Measurements from ENCODE around the gene CALML4.
"Not testable (repeated sequence)": the region's sequence is repeated elsewhere in the genome, so short reads cannot be mapped to it uniquely, and the experiment has no call there.

CALML4 gene

GRCh38 chr15:68224546-68225250, 19.6 kb upstream of the CALML4 start:
- DNase-seq (ENCODE audit: low read depth in 3 of 3), result no peak

DNA sequence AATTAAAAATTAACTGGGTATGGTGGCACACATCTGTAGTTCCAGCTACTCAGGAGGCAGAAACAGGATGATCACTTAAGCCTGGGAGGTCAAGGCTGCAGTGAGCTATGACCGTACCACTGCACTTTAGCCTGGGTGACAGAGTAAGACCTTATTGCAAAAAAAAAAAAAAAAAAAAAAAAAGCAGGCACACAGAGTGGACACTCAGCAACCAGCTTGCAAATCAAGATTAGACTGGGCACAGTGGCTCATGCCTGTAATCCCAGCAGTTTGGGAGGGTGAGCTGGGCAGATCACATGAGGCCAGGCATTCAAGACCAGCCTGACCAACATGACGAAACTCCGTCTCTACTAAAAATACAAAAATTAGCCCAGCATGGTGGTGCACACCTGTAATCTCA, 19.0 kb upstream of the CALML4 start:
- no peak for DNase-seq (ENCODE audit: low read depth in 3 of 3)

GRCh38 chr15:68223171-68223570, 18.0 kb upstream of the CALML4 start:
- DNase-seq (ENCODE audit: low read depth in 3 of 3), result no peak

DNA sequence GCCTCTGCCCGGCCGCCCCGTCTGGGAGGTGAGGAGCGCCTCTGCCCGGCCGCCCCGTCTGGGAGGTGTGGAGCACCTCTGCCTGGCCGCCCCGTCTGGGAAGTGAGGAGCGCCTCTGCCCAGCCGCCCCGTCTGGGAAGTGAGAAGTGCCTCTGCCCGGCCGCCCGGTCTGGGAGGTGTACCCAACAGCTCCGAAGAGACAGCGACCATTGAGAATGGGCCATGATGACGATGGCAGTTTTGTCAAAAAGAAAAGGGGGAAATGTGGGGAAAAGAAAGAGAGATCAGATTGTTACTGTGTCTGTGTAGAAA, 17.3 kb upstream of the CALML4 start:
- not testable (repeated sequence) for DNase-seq (ENCODE audit: low read depth in 3 of 3)

DNA sequence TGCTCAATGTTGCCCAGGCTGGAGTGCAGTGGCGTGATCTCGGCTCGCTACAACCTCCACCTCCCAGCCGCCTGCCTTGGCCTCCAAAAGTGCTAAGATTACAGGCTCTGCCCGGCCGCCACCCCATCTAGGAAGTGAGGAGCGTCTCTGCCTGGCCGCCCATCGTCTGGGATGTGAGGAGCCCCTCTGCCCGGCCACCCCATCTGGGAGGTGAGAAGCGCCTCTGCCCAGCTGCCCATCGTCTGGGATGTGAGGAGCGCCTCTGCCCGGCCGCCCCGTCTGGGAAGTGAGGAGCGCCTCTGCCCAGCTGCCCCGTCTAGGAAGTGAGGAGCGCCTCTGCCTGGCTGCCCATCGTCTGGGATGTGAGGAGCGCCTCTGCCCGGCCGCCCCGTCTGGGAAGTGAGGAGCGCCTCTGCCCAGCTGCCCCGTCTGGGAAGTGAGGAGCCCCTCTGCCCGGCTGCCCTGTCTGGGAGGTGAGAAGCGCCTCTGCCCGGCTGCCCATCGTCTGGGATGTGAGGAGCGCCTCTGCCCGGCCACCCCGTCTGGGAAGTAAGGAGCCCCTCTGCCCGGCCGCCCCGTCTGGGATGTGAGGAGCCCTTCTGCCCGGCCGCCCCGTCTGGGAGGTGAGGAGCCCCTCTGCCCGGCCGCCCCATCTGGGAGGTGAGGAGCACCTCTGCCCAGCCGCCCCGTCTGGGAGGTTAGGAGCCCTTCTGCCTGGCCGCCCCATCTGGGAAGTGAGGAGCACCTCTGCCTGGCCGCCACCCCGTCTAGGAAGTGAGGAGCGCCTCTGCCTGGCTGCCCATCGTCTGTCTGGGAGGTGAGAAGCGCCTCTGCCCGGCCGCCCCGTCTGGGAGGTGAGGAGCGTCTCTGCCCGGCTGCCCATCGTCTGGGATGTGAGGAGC, 16.6 kb upstream of the CALML4 start:
- DNase-seq (ENCODE audit: low read depth in 3 of 3), result not testable (repeated sequence)

DNA sequence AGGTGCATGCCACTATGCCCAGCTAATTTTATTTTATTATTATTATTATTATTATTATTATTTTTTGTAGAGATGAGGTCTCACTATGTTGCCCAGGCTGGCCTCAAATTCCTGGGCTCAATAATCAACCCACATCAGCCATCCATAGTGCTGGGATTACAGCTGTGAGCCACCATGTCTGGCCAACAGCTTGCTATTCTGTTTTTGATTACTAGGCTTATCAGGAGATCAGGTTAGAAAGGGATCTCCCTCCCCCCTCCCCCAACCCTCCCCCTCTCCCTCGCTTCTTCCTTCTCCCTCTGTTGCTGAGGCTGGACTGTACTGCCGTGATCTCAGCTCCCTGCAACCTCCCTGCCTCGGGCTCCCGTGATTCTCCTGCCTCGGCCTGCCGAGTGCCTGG, 15.8 kb upstream of the CALML4 start:
- DNase-seq (ENCODE audit: low read depth in 3 of 3), result no peak

GRCh38 chr15:68220489-68220888, 15.4 kb upstream of the CALML4 start:
- DNase-seq (ENCODE audit: low read depth in 3 of 3), result no peak

GRCh38 chr15:68218847-68219798, 14.0 kb upstream of the CALML4 start:
- no peak for DNase-seq (ENCODE audit: low read depth in 3 of 3)

- DNase-seq (ENCODE audit: low read depth in 3 of 3), result no peak
Observed at GRCh38 chr15:68218331-68218730, 13.2 kb upstream of the CALML4 start.

- DNase-seq (ENCODE audit: low read depth in 3 of 3), result no peak
Observed at GRCh38 chr15:68217341-68217740, 12.2 kb upstream of the CALML4 start.

DNA sequence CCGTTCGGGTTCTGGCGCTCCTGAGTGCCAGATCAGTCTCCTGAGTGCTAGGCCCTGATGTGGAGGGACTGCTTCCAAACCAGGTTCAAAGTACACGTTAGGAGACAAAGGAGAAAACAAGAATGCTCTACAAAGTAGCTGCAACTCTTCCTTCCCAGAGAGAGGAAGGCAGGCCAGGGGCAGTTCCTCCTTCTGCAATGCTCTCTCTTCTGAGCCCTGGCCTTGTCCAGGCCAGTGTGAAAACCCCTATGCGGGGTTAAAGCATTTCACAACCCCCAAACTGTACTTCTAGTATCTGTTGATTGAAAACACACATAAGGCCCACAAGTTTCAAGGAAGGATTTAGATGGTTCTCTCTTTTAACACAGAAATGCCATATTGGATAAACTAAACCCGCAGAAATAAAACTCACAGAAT, 9.7 kb upstream of the CALML4 start:
- no peak for DNase-seq (ENCODE audit: low read depth in 3 of 3)

DNA sequence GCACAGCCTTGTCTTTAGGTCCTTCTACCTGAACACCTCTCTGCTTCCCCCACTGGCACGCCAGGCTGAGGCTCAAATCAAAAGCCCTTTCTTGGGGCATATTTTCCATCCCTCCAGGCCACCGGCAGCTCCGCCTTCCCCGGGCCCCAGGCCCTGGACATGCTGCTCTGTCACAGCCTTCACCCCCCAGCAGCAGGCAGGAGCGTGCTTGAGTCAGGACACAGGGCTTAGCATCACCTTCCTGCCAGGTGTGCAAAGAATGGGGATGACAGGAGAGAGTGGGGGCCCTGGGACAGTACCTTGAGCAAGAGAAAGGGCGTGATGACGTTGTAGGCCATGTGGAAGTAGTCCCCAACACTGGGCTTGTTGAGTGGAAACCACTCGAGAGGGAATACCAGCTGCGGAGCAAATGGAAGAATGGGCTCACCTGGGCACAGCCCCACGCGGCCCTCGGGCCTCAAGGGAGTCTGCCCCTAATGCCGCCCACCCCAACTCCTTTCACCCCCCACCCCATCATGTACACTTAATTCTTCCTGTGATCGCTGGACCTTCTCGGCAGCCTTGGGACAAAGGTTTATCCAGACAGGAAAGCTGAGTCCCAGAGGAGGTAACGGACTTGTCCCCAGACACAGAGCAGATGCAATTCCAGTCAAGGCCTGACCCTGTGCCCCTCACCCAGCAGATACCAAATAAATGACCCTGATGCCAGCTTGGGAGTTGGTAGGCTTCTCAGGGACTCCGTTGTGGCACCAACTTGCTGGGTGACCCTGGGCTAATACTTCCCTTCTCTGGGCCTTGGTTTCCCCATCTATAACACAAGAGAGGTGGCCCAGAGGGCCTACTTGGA, 9.1 kb upstream of the CALML4 start:
- DNase-seq (ENCODE audit: low read depth in 3 of 3), result no peak

DNA sequence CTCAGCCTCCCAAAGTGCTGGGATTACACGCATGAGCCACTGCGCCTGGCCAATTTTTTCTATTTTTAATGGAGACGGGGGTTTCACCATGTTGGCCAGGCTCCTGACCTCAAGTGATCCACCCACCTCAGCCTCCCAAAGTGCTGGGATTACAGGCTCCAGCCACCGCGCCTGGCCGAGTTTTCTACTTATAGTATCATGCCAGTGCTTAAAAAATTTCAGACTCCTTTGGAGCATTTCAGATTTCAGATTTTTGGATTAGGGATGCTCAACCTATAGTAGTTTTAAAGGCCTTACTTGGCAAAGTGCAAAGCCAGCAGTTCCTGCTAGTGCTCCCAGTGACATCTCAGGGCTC, 8.3 kb upstream of the CALML4 start:
- not testable (repeated sequence) for DNase-seq (ENCODE audit: low read depth in 3 of 3)

DNA sequence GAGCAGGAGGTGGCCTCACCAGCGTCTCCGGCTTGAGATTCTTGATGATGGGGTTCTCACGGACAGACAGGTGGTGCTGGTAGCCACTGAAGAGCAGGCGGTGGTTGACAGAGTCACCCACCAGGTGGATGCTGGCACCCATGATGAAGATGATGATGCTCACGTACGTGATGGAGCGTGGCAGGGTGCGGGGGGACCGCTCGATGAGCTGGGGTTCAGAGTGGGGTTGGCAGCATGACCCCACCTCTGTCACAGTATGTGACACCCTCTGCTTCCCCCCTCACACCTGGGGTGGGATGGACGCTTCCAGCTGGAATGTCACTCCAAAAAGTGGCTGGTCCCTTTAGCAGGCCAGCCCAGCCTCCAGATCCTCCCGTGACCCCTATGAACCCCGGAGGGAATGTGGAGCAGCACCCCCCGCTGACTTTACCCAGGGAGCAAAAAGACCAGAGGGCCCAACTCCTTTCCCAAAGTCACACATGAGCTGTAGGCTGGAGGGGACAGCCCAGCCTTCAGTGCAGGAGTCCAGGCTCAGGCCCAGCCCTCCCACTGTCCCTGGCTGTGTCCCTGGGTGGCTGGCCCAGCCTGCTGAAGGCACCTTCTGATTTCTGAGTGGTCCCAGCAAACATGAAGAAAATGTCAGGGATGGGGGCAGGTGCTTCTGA, 6.7 kb upstream of the CALML4 start:
- no peak for DNase-seq (ENCODE audit: low read depth in 3 of 3)

DNA sequence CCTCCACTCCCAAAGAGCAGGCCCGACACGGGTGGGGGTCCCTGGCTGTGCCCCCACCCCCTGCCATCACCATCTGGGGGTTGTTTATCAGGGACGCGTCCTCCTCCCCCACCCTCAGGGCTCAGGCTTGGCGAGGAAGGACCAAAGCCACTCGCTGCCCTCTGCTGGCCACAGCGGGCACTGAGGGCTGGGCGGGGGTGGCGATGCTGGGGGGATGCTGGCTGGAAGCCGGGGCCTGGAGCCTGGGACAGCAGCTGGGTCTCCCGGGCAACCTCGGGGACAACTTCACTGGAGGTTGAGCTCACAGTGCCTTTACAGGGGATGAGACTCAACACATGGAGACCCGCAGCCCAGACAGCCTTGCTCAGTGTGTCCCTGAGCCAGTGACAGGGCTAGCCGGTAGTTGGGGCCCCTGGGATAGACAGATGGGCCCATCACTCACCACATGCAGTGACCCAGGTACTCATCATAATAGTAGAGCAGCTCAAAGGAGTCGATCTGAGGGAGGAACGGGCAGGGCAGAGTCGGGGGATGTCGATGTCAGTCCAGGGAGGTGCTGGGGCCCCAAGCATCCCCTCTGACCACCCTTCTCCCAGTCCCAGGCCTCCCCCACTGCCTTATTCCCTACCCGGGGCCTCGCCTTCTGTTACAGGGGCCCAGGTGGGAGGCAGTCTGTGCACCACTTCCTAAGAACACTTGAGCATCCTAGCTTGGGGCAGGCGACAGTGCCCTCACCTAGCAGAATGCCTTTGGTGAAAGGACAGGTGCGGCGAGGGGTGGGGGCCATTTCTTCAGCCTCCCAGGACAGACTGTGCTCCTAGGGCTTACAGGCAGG, 5.9 kb upstream of the CALML4 start:
- DNase-seq (ENCODE audit: low read depth in 3 of 3), result peak; percentile 17 to 45 (median 39)

- no peak for DNase-seq (ENCODE audit: low read depth in 3 of 3)
Observed at GRCh38 chr15:68210409-68210756, 5.3 kb upstream of the CALML4 start.

DNA sequence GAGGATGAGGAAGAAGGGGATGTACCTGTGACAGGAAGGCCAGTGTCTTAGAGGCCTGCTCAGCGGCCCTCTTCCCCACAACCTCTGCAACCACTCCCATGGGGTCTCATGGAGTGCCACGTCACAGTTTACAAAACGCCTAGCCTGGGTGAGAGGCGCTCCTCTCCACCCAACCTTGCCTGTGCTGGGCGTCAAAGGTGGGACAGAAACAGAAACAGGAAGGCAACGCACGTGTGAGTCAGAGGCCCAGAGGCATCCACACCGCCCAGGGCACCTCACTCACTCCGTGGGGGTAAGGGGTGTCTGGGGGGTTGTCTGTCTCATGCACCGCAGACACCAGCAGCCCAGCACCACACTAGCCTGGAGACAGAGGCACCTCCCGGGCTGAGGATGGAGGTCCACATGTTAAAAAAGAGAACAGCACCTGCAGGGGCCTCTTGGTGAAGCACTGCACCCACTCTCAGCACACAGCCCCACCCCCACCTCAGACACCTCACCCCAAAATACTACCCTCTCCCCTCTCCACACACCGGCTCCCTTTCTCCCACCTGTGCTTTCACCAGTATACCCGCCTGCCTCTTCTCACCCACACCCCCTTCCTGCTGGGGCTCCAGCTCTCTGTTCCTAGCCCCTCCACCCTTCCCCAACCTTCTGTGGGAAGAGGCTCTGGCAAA, 4.7 kb upstream of the CALML4 start:
- peak in 1 of 3 donors; percentile 31 for DNase-seq (ENCODE audit: low read depth in 3 of 3)

DNA sequence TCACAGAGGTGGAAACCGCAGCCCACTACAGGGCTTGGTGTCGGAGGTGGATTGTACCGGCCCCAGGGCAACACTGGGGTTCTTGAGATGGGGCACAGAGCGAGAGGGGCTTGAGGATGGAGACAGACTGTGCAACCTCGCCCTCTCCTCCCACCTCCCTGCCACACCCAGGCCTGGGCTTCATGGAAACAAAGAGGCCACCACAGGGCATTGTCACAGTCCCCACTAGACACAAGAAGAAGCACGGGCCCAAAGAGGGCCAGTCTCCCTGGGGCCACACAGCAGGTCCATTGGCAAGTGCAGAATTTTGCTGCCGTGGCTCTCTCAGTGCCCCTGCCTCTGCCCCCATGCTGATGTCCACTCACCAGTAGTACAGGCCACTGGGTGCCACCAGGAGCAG, 4.1 kb upstream of the CALML4 start:
- DNase-seq (ENCODE audit: low read depth in 3 of 3), result no peak

DNA sequence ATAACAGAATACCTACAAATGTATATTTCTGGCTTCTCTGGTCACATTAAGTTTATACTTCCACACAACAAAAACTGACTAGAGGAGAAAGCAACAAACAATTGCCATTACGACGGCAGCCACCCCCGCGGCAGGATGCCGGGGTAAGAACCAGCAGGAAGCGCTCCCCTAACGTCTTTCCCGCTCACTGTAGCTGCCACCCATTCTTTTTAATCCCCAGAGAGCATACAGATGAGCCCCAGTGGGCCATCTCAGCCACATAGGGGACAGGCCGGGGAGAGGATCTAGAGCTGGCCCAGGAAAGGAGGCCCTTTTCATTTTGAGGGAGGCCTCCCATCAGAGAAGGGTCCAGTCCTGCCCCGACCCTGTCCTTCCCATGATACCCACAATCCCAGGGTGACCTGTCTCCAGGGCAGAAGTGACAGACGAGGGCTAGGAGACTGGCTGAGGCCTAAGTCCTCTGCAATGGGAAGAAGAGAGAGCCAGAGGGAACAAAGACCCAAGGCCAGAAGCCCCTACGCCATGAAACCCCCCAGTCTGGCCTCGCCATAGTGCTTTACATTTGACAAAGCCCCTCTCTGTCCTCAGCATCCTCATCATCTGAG, 3.6 kb upstream of the CALML4 start:
- DNase-seq (ENCODE audit: low read depth in 3 of 3), result no peak

Measured in stimulated activated CD4-positive, alpha-beta T cell treated with anti-CD3 and anti-CD28 coated beads, TNF-alpha, amount 100 ng/mL, for 48 hours (primary cell).